Activated naive CD8-positive, alpha-beta T cell (primary cell): ENCODE results near the gene RPL10.

Experiments
- H3K27ac Mint-ChIP-seq: one replicate; pipeline ENCODE4 v1.8.0; 2021; ENCODE audit warnings: mixed read lengths
- H3K27me3 Mint-ChIP-seq: one replicate; pipeline ENCODE4 v1.8.0; 2021; ENCODE audit warnings: mixed read lengths
- H3K36me3 Mint-ChIP-seq: one replicate; pipeline ENCODE4 v1.8.0; 2021; ENCODE audit warnings: mixed read lengths
- H3K4me1 Mint-ChIP-seq: one replicate; pipeline ENCODE4 v1.8.0; 2021; ENCODE audit warnings: low read depth, mixed read lengths
- H3K4me3 Mint-ChIP-seq: one replicate; pipeline ENCODE4 v1.8.0; 2021; ENCODE audit warnings: mild to moderate bottlenecking, mixed read lengths
- H3K9me3 Mint-ChIP-seq: one replicate; pipeline ENCODE4 v1.8.0; 2021; ENCODE audit warnings: low read depth, mixed read lengths

RPL10 gene

DNA sequence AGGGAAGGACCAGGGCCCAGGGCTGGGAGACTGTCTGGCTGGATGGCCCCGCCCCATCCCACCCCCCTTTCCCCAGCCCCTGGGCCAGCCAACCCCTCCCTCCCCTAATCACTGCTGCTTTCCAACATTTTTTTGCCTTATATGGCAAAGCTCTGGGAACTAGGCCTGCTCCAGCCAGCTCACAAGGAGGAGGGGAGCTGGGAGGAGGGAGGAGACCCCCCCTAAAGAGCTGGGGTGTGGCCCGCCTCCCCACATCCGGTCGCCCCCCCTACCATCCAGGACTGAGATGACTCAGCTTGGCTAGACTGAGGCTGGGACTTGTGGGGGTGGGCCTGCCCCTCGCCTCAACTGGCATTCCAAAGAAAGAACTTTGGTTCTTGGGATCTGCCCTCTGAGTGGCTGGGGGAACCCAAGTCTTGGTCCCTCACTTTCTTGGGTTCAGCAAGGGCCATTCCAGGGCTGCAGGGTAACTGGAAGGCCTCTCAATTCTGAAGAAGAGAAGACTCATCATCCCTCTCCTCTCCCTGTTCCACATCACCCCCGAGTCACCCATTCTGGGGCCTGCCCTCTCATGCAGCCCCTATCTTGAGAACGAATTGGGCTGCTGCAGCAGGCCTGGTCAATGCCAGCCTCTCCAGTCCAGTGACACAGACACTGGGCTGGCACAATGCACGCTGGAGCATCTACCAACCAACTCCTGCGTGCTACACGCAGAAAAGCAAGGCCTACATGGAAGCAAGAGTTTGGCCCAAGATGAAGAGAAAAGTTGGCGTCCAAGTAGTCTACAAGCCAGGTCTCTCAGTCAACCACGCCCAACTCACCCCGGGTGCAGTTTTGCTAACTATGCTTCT, 28.5 kb upstream of the RPL10 start:
- Mint-ChIP-seq H3K27ac (peak overlapping the region; percentile 95), H3K4me1 (peaks cover 18% of the 10 kb centered on the region), H3K4me3 (peak overlapping the region; percentile 96), H3K27me3 (no peaks in the 10 kb centered on the region), H3K9me3 (no peaks in the 10 kb centered on the region), H3K36me3 (no peaks in the 10 kb centered on the region)

DNA sequence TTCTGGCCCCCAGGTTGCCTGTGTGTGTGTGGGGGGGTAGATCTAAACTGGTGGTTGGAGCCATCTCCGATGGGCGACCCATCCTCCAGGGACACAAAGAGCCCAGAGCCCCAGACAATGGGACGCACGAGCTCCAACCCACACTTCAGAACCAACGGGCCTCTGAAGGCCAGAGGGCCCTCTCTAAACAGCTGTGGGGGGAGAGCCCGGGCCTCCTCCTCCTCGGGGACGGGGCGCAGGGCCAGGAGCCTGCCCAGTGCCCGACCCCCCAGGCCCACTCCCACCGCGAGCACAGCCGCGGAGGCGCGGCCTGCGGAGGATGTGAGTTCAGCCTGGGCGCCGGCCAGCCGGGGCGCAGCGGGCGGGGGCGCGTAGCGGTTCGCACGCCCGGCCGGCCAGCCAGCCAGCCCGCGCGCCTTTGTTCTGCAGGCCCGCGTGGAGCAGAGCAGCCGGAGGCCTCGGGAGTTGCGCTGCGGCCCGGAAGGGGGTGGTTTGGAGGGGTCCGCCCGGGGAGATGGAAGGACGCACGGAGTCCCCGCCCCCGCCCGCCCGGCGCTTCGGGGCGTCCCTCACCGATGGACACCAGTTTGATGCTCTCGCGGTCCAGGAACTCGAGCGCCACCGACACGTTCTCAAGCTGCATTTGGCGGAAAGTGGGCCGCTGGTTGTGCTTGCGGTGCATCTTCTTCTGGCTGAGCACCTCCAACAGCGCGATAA, 27.7 kb upstream of the RPL10 start:
- peak overlapping the region; percentile 96 for H3K4me3 Mint-ChIP-seq
- peaks cover 18% of the 10 kb centered on the region for H3K4me1 Mint-ChIP-seq
- H3K9me3 Mint-ChIP-seq: no peaks in the 10 kb centered on the region
- H3K36me3 Mint-ChIP-seq: no peaks in the 10 kb centered on the region
- H3K27me3 Mint-ChIP-seq: no peaks in the 10 kb centered on the region
- peak overlapping the region; percentile 95 for H3K27ac Mint-ChIP-seq

DNA sequence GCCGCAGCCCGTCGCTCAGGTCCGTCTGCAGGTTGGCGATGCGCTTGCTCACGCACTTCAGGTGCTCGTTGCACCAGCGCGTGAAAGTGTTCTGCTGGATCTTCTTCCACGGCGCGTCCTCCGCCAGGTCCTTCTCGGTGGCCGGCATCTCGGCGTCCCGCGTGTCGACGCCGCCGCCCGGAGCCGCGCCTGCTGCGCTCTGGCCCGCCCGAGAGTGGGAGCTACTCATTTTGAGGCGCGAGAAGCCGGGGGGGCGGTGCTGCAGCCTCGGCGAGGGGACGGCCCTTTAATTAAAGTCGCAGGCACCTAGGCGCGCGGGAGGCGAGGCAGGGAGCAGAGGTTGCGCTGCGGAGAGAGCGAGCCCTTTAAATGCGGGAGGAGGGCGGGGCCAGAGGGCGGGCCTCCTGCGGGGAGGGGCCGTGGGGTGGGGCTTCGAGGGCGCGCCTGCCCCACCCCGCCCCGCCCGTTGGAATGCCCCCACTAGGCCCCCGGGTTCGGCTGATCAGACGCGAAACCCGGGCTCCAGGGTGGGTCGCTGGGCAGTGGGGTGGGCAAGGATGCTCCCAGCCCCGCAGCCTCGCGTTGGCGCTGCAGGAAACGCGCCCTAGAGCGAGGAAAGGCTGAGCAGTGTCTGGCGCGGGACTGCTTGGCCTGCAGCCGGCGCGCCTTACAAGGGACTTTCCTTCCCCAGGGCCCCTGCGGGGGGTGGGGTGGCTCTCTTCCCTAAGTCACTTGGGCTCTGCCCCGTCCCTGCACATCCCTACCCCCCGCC, 27.0 kb upstream of the RPL10 start:
- Mint-ChIP-seq H3K4me1 (peaks cover 17% of the 10 kb centered on the region), H3K27ac (peak overlapping the region; percentile 64), H3K27me3 (no peaks in the 10 kb centered on the region), H3K9me3 (no peaks in the 10 kb centered on the region), H3K4me3 (peak overlapping the region; percentile 79), H3K36me3 (no peaks in the 10 kb centered on the region)

DNA sequence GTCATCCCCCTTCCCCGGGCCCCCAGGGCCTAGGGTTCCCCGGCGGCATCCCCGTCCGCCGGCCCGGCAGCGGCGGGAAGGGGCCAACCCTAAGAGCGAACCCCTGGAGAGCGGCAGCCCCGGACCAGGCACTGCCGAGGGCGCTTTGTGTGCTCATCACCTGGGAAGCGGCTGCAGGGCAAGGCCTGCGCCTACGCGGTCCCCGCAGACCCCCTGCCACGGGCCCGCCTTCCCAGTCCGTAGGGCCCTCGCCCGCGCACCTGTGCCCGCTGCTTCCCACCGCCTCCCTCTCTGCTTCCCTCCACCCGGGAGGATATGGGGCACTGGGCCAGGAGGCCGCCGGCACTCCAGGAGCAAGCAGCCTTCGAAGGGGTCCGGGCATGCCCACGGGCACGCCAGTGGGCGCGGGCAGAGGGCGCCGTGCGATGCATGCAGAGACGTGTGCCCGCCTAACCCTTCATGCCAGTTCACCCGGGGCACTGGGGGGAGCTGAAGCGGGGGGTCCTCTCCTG, 26.3 kb upstream of the RPL10 start:
- Mint-ChIP-seq H3K27me3 (no peaks in the 10 kb centered on the region), H3K9me3 (no peaks in the 10 kb centered on the region), H3K4me3 (peak overlapping the region; percentile 81), H3K4me1 (peaks cover 17% of the 10 kb centered on the region), H3K27ac (no peak overlapping the region), H3K36me3 (no peaks in the 10 kb centered on the region)

DNA sequence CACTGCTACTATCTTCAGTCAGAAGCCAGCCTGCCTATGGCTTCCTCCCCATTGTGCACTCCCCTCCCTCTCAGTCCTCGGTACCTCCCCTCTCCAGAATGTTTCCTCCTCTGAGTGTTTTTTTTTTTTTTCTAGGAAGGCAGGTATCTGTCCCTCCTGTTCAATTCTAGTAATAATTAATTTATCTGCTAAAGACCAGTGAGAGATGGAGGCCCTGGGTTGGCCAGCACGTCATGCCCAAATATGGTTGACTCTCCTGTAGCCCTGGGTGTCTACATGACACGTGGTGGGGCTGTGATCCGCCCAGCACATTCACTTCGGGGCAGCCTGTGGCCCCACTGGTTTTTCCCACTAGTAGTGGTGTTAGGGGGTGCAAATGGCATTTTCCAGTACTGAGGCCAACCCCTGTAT, 25.6 kb upstream of the RPL10 start:
- peak overlapping the region; percentile 81 for H3K4me3 Mint-ChIP-seq
- no peak overlapping the region for H3K27ac Mint-ChIP-seq
- H3K36me3 Mint-ChIP-seq: no peaks in the 10 kb centered on the region
- H3K27me3 Mint-ChIP-seq: no peaks in the 10 kb centered on the region
- peaks cover 21% of the 10 kb centered on the region for H3K4me1 Mint-ChIP-seq
- no peaks in the 10 kb centered on the region for H3K9me3 Mint-ChIP-seq

DNA sequence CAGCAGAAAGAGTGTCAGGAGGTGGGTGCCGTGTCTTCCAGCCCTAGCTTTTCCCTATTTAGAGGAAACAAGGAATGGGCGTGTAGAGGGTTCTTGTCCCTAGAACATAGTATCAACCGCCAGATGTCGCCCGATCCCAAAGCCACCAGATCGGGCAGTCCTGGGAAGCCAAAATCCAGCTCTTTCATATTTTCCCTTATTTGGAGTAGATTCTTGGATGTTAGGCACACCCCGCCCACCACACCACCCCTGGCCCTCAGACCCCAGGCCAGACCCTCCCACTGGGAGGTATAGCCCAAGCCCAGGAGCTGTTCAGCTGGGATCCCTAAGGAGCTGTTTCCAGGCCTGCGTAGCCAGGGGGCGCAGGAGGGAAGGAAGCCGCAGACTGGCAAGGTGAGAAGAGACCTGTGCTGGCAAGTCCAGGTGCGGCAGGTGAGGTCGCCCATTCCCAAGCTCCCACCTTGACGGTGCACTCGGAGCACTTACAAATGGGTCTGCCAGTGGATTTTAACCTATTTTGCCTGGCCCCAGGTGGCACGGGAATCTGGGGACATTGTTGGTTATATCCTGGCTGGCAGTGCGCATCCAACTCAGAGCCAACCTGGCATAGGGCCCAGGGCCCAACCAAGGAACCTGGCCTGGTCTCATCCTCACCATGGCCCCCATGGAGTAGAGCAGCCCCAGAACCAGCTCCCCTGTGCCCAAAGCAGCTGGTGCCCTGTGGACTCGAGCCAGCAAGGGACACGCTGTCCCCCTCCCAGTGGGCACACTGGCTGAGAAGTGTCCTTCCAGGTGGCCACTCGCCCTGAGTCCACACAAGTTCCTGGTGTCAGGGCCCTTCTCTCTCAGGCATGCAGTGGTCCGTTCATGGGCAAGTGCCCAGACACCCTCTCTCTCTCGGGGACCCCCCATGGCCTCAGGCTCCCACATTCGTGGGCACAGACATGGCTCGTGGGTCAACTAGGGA, 24.6 kb upstream of the RPL10 start:
- Mint-ChIP-seq H3K27ac (peak overlapping the region; percentile 22), H3K4me3 (peak overlapping the region; percentile 78), H3K36me3 (no peaks in the 10 kb centered on the region), H3K9me3 (no peaks in the 10 kb centered on the region), H3K4me1 (peaks cover 16% of the 10 kb centered on the region), H3K27me3 (no peaks in the 10 kb centered on the region)

DNA sequence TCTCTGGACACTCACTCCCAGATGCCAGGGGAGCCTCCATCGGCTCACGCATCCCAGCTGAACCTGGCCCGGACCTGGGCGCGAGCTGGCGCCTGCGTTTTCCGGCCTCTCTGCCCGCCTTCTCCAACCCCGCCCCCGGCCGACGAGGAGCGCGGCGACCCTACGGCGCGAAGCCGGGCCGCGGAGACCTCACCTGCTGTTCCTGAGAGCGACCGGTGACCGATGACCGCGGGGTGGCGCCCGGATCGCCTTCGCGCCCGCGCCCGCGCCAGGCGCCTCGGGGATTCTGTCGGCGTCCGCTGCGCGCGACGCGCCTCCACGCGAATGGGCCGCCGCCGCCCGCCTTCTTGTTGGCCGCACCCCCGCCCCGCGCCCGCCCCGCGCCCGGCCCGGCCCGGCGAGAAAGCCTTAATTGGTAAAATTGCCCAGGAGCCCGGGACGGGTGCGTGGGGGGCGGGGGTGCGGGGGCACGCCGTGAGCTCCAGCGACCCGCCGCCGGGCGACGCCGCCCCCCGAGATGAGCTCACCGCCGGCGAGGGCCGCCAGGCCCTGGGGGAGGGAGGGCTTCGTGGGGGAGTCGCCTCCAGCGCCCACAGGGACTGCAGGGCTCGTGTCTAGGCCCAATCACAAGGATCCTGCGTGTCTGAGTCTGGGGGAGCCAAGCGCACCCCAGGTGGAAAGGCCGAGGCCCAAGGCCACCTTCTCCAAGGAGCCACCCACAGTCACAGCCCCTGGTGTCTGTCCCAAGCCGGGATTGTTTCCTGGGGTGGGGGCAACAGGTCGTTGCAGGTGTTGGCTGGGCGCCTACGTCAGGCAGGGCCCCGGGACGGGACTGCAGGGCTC, 23.6 kb upstream of the RPL10 start, which contains the start of gene FLNA:
FLNA (minus strand) TSS at position 322 of the 843 bp plus-strand sequence. CDS start 3,389 bp downstream, outside the sequence.
- Mint-ChIP-seq H3K27ac (no peak within 1 kb of the TSS), H3K4me1 (peaks cover 16% of the 10 kb centered on the region), H3K36me3 (no peaks in the 10 kb centered on the region), H3K27me3 (no peaks in the 10 kb centered on the region), H3K9me3 (no peaks in the 10 kb centered on the region), H3K4me3 (peak within 1 kb of the TSS; percentile 78)

DNA sequence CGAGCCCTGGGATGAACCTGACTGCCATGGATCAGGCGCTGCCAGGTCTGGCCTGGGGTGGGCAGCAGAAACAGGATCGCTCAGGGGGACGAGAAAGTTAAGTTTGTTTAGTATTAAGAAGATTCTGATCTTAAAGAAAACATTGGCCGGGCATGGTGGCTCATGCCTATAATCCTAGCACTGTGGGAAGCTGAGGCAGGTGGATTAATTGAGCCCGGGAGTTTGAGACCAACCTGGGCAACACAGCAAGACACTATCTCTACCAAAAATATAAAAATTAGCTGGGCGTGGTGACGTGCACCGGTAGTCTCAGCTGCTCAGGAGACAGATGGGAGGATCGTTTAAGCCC, 23.0 kb upstream of the RPL10 start:
- H3K4me1 Mint-ChIP-seq: peaks cover 18% of the 10 kb centered on the region
- no peaks in the 10 kb centered on the region for H3K27me3 Mint-ChIP-seq
- H3K4me3 Mint-ChIP-seq: peak overlapping the region; percentile 56
- H3K36me3 Mint-ChIP-seq: no peaks in the 10 kb centered on the region
- no peaks in the 10 kb centered on the region for H3K9me3 Mint-ChIP-seq
- no peak overlapping the region for H3K27ac Mint-ChIP-seq

DNA sequence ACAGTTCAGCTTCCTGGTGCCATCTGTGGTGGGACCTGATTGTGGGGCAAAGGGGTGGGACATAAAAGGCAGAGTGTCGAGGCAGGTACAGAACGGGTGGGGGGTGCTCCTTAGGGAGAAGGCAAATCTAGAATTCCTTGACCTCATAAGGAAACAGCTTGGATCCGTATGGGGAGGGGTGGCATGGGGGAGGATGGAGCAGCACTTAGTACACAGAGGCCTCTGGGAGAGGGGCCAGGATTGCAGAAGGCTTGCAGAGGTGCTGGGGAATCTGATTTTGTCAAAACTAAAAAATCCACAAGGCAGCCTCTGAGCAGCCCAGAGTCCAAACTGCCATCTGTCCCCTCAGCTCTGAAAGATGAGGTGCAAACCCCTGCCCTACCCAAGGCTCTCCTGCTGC, 21.4 kb upstream of the RPL10 start:
- Mint-ChIP-seq H3K36me3 (no peaks in the 10 kb centered on the region), H3K27ac (peak overlapping the region; percentile 54), H3K4me3 (no peak overlapping the region), H3K9me3 (no peaks in the 10 kb centered on the region), H3K27me3 (no peaks in the 10 kb centered on the region), H3K4me1 (peaks cover 21% of the 10 kb centered on the region)

DNA sequence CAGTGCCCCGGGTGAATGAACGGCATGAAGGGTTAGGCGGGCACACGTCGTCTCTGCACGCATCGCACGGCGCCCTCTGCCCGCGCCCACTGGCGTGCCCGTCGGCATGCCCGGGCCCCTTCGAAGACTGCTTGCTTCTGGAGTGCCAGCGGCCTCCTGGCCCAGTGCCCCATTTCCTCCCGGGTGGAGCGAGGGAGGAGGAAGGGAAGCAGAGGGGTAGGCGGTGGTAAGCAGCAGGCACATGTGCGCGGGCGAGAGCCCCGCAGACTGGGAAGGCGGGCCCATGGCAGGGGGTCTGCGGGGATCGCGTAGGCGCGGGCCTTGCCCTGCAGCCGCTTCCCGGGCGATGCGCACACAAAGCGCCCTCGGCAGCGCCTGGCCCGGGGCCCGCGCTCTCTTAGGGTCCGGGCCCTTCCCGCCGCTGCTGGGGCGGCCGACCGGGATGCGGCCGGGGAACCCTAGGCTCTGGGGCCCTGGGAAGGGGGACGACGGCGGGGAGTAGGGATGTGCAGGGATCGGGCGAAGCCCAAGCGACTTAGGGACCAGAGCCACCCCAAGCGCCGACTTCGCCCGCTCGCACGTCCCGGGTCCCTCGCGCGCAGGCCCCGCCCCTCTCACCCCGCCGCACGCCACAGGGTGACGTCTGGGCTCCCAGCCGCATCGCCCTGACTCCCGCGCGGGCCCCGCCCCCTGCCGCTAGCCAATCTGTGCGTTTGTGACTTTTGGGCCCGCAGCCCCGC, 19.9 kb upstream of the RPL10 start:
- Mint-ChIP-seq H3K36me3 (no peaks in the 10 kb centered on the region), H3K27me3 (no peaks in the 10 kb centered on the region)

DNA sequence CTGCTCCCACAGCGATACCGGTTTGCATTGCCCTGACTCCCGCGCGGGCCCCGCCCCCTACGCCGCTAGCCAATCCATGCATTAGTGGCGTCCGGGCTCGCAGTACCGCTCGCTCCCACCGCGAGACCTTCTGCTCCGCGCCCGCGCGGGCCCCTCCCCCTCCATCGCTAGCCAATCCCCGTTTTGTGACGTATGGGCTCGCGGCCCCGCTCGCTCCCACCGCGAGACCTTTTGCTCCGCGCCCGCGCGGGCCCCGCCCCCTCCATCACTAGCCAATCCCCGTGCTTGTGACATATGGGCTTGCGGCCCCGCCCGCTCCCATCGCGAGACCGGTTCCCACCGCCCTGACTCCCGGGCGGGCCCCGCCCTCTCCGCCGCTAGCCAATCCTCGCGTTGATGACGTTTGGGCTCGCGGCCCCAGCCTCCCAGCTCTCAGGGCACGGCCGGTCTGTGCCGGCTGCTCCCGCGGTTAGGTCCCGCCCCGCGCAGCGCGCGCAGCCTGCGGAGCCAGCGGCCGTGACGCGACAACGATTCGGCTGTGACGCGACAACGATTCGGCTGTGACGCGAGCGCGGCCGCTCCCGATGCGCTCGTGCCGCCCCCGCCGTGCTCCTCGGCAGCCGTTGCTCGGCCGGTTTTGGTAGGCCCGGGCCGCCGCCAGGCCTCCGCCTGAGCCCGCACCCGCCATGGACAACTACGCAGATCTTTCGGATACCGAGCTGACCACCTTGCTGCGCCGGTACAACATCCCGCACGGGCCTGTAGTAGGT, 19.2 kb upstream of the RPL10 start, which contains the start of gene EMD:
EMD (plus strand) TSS at position 497 of the 770 bp plus-strand sequence; CDS start at position 687, 190 bp downstream.
- Mint-ChIP-seq H3K27me3 (no peaks in the 10 kb centered on the region), H3K4me3 (peak within 1 kb of the TSS; percentile 93), H3K4me1 (peaks cover 12% of the 10 kb centered on the region), H3K9me3 (no peaks in the 10 kb centered on the region), H3K36me3 (no peaks in the 10 kb centered on the region), H3K27ac (peak within 1 kb of the TSS; percentile 91)

More for the DNA sequence above, 19.9 kb upstream of the RPL10 start:
- Mint-ChIP-seq H3K27ac (peak overlapping the region; percentile 88), H3K4me3 (peak overlapping the region; percentile 70), H3K9me3 (no peaks in the 10 kb centered on the region), H3K4me1 (peaks cover 15% of the 10 kb centered on the region)

DNA sequence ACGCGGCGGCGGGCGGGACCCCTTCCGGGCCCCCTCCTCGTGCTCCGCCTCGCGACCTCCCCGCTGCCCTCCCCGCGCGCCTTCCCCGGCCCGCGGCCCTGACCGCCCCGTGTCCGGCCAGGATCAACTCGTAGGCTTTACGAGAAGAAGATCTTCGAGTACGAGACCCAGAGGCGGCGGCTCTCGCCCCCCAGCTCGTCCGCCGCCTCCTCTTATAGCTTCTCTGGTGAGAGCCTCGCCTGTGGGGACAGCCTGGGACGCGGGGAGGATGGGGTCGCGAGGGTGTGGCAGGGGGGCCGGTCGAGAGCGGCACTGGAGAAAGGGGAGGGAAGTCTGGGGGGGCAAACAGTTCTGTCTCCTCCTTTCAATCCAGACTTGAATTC, 18.6 kb upstream of the RPL10 start:
- H3K4me3 Mint-ChIP-seq: peak overlapping the region; percentile 93
- H3K4me1 Mint-ChIP-seq: peaks cover 12% of the 10 kb centered on the region
- H3K36me3 Mint-ChIP-seq: no peaks in the 10 kb centered on the region
- no peaks in the 10 kb centered on the region for H3K9me3 Mint-ChIP-seq
- H3K27ac Mint-ChIP-seq: peak overlapping the region; percentile 91
- no peaks in the 10 kb centered on the region for H3K27me3 Mint-ChIP-seq
